ENCODE results near the gene CYP19A1. TPM values are rescaled to one million over a fixed set of nuclear protein-coding genes. Genes with fewer than 3 reads are reported as not detected.

Gene CYP19A1
- total and polyA plus RNA-seq, 3 donors from 2014 or later: 2.8 to 29.0 (median 3.3) TPM

- WGBS, 2 donors: 84 to 92% methylated on average over 3 of the region's 3 CpGs
- DNase-seq: no peak
These were observed 133.1 kb downstream of the CYP19A1 start for GRCh38 chr15:51205050-51205975.

GRCh38 chr15:51203797-51204196 lies 134.6 kb downstream of the CYP19A1 start:
- no peaks in the 10 kb centered on the region for H3K4me1 ChIP-seq
- intact Hi-C loops (cut with DNase I; ENCODE audit: low total_unique reads): no loop called here
- H3K36me3 ChIP-seq (ENCODE audit: low read depth, missing control alignments): no peaks in the 10 kb centered on the region
- TF ChIP-seq POLR2A (IDR thresholded peaks at IDR 0.05): no peak
- TF ChIP-seq CTCF (IDR thresholded peaks at IDR 0.05): no peak
- no peaks in the 10 kb centered on the region for H3K9me3 ChIP-seq
- DNase-seq: no peak
- H3K4me3 ChIP-seq: no peak overlapping the region
- no peaks in the 10 kb centered on the region for H3K27me3 ChIP-seq
- no peak overlapping the region for H3K27ac ChIP-seq
- WGBS, 2 donors: 85 to 86% methylated on average over 2 of the region's 2 CpGs

More at GRCh38 chr15:51205050-51205975, 133.1 kb downstream of the CYP19A1 start:
- Histone ChIP-seq H3K36me3 (ENCODE audit: low read depth, missing control alignments) (no peaks in the 10 kb centered on the region), H3K27ac (no peak overlapping the region), H3K27me3 (no peaks in the 10 kb centered on the region), H3K4me1 (no peaks in the 10 kb centered on the region), H3K4me3 (no peak overlapping the region), H3K9me3 (no peaks in the 10 kb centered on the region)
- intact Hi-C loops (cut with DNase I; ENCODE audit: low total_unique reads): no loop called here
- TF ChIP-seq CTCF (IDR thresholded peaks at IDR 0.05): no peak
- no peak for TF ChIP-seq POLR2A (IDR thresholded peaks at IDR 0.05)

- no peaks in the 10 kb centered on the region for H3K36me3 ChIP-seq (ENCODE audit: low read depth, missing control alignments)
- 72 to 88% methylated on average over 3 of the region's 3 CpGs for WGBS, 2 donors
- DNase-seq: no peak
- intact Hi-C loops (cut with DNase I; ENCODE audit: low total_unique reads): no loop called here
- no peaks in the 10 kb centered on the region for H3K27me3 ChIP-seq
- TF ChIP-seq POLR2A (IDR thresholded peaks at IDR 0.05) (no peak), CTCF (IDR thresholded peaks at IDR 0.05) (no peak)
- H3K4me3 ChIP-seq: no peak overlapping the region
- no peaks in the 10 kb centered on the region for H3K4me1 ChIP-seq
- H3K27ac ChIP-seq: no peak overlapping the region
- no peaks in the 10 kb centered on the region for H3K9me3 ChIP-seq
These were observed 135.6 kb downstream of the CYP19A1 start for GRCh38 chr15:51202783-51203182.

- no peak overlapping the region for H3K4me3 ChIP-seq
- no peaks in the 10 kb centered on the region for H3K27me3 ChIP-seq
- H3K9me3 ChIP-seq: no peaks in the 10 kb centered on the region
- DNase-seq: no peak
- TF ChIP-seq CTCF (IDR thresholded peaks at IDR 0.05) (no peak), POLR2A (IDR thresholded peaks at IDR 0.05) (no peak)
- no peak overlapping the region for H3K27ac ChIP-seq
- H3K36me3 ChIP-seq (ENCODE audit: low read depth, missing control alignments): no peaks in the 10 kb centered on the region
- WGBS, 2 donors: 91 to 92% methylated on average over 5 of the region's 5 CpGs
- intact Hi-C loops (cut with DNase I; ENCODE audit: low total_unique reads): no loop called here
- no peaks in the 10 kb centered on the region for H3K4me1 ChIP-seq
These were observed 136.8 kb downstream of the CYP19A1 start for GRCh38 chr15:51201581-51201980.
